HepG2 (cell line): ENCODE measurements around the gene NEGR1. TPM values are rescaled to one million over a fixed set of nuclear protein-coding genes. Genes with fewer than 3 reads are reported as not detected.

Experiments
- ATAC-seq: fragments of 200-7000 bp; cut with Tn5 transposase; 3 replicates; pipeline ENCODE4 v1.9.1; 2020; ENCODE audit warnings: mild to moderate bottlenecking, moderate library complexity
- BruUV-seq: library from RNA; stranded (reverse); fragments of 400-500 nt; replicated peaks from 2 replicates; lab custom pipeline; 2021; lab: Mats Ljungman, UMichigan
- CTCF ChIA-PET: fragments of 300-600 bp; formaldehyde crosslinking; extraction: SDS; loops from one replicate; lab custom pipeline; 2021; ENCODE audit warnings: low total read pairs, inconsistent platforms, low intra/inter-chr PET ratio; lab: Yijun Ruan, JAX
- POLR2A ChIA-PET: fragments of 350-600 bp; sonication (Branson Sonifier 250); formaldehyde crosslinking; loops from one replicate; lab custom pipeline; 2020; ENCODE audit warnings: antibody characterized with exemption, inconsistent platforms; lab: Yijun Ruan, JAX
- DNase-seq: peaks from one replicate; pipeline ENCODE4 v3.0.0-alpha.2; 2015; ENCODE audit warnings: low spot score
- FAIRE-seq: peaks from 3 replicates; lab custom pipeline; 2011; peaks lifted over from hg19 to GRCh38; lab: Jason Lieb, UNC
- H2AFZ ChIP-seq: one replicate; pipeline ENCODE4 v1.6.1; 2011; ENCODE audit warnings: low read length, inconsistent platforms
- H3K27ac ChIP-seq: fragments of 300-600 bp; 3 replicates; pipeline ENCODE4 v1.8.0; 2011; ENCODE audit warnings: mixed run types, mild to moderate bottlenecking, mixed read lengths, low read length, inconsistent platforms; ENCODE audit not compliant: insufficient read depth; ENCODE audit errors: extremely low read length
- H3K27me3 ChIP-seq, 2 experiments: fragments of 200-600 bp in 1 of 2; 2 replicates in 1 of 2; 3 replicates in 1 of 2; pipeline versions ENCODE4 v1.6.0 to v1.8.0; 2011; ENCODE audit warnings: low read length in 2 of 2, mild to moderate bottlenecking in 2 of 2, moderate library complexity in 2 of 2, inconsistent platforms in 1 of 2; ENCODE audit not compliant: insufficient read depth in 2 of 2, control insufficient read depth in 1 of 2
- H3K36me3 ChIP-seq, 2 experiments: fragments of 200-600 bp in 1 of 2; replicated peaks in 1 of 2; 2 replicates in 1 of 2; 3 replicates in 1 of 2; pipeline versions ENCODE4 v1.5.1 to v1.8.0; 2011; ENCODE audit warnings: low read length in 2 of 2, inconsistent platforms in 1 of 2; ENCODE audit not compliant: insufficient read depth in 2 of 2, control insufficient read depth in 1 of 2
- H3K4me1 ChIP-seq: 2 replicates; pipeline ENCODE4 v1.5.1; 2012; ENCODE audit warnings: low read length, inconsistent platforms; ENCODE audit not compliant: insufficient read depth
- H3K4me2 ChIP-seq: 2 replicates; pipeline ENCODE4 v1.6.0; 2011; ENCODE audit warnings: low read depth, low read length, inconsistent platforms
- H3K4me3 ChIP-seq, 3 experiments: fragments of 200-600 bp in 1 of 3; sonication (generic), shearing (Covaris generic) in 1 of 3; replicated peaks in 1 of 3; 2 replicates each; pipeline ENCODE4 v1.5.1; 2011 to 2016; ENCODE audit warnings: low read length in 3 of 3, inconsistent platforms in 2 of 3, low read depth in 2 of 3, mild to moderate bottlenecking in 2 of 3, control low read depth in 1 of 3, mixed read lengths in 1 of 3; ENCODE audit not compliant: insufficient read depth in 1 of 3
- H3K79me2 ChIP-seq: one replicate; pipeline ENCODE4 v1.6.1; 2011; ENCODE audit warnings: low read length, inconsistent platforms; ENCODE audit not compliant: insufficient read depth
- H3K9ac ChIP-seq: 2 replicates; pipeline ENCODE4 v1.6.0; 2011; ENCODE audit warnings: mild to moderate bottlenecking, low read depth, low read length, inconsistent platforms; ENCODE audit not compliant: insufficient read depth
- H3K9me3 ChIP-seq: 2 replicates; pipeline ENCODE4 v1.5.1; 2012; ENCODE audit warnings: mild to moderate bottlenecking, low read length
- H4K20me1 ChIP-seq: 2 replicates; pipeline ENCODE4 v1.6.0; 2011; ENCODE audit warnings: inconsistent platforms, mild to moderate bottlenecking, low read length, moderate library complexity; ENCODE audit not compliant: insufficient read depth
- NFE2L1 ChIP-seq: sonication (generic); formaldehyde crosslinking; IDR thresholded peaks from 2 replicates; pipeline ENCODE4 v1.4.0; 2020; ENCODE audit warnings: missing genetic modification reagents, mild to moderate bottlenecking, borderline replicate concordance
- PCBP1 ChIP-seq: fragments of 200-400 bp; formaldehyde crosslinking; IDR thresholded peaks from 2 replicates; pipeline ENCODE4 v1.6.1; 2017; ENCODE audit warnings: mild to moderate bottlenecking, low read depth, low read length, borderline replicate concordance
- RELA ChIP-seq: sonication (generic); formaldehyde crosslinking; IDR thresholded peaks from 2 replicates; pipeline ENCODE4 v1.4.0; 2020; ENCODE audit warnings: missing genetic modification reagents
- RXRB ChIP-seq: IDR thresholded peaks from 2 replicates; pipeline ENCODE4 v1.6.1; 2016; ENCODE audit warnings: borderline replicate concordance, missing genetic modification reagents, missing compliant biosample characterization
- SAFB2 ChIP-seq: sonication (generic); formaldehyde crosslinking; IDR thresholded peaks from 2 replicates; pipeline ENCODE4 v1.5.1; 2020; ENCODE audit warnings: missing genetic modification reagents, low read depth, mild to moderate bottlenecking, borderline replicate concordance
- ZNF256 ChIP-seq: sonication (generic); formaldehyde crosslinking; conservative IDR thresholded peaks from 2 replicates; pipeline ENCODE4 v1.4.0; 2020; ENCODE audit warnings: missing genetic modification reagents
- ZNF570 ChIP-seq: sonication (generic); formaldehyde crosslinking; IDR thresholded peaks from 2 replicates; pipeline ENCODE4 v1.4.0; 2020; ENCODE audit warnings: mild to moderate bottlenecking, missing genetic modification reagents, borderline replicate concordance
- ZNF749 ChIP-seq: sonication (generic); formaldehyde crosslinking; IDR thresholded peaks from 2 replicates; pipeline ENCODE4 v1.8.0; 2022; ENCODE audit warnings: mild to moderate bottlenecking, missing genetic modification reagents, moderate library complexity, borderline replicate concordance
- WGBS: methylation state at CpG from one replicate; pipeline ENCODE4 v1.1.6; 2017; ENCODE audit warnings: low lambda C conversion rate; 5-methylcytosine and 5-hydroxymethylcytosine counted together
- in situ Hi-C: cut with HindIII; loops from 2 replicates; pipeline ENCODE4 v1.10.0; 2017; ENCODE audit warnings: low pct_unique_long_range_greater_than_20kb; ENCODE audit not compliant: extremely low pct_ligation_motif_present
- intact Hi-C: fragments of 100-400 bp; cut with micrococcal nuclease; formaldehyde crosslinking; loops from one replicate; pipeline ENCODE4 v1.10.0; 2022; ENCODE audit not compliant: unreplicated experiment
- polyA plus RNA-seq, 8 experiments: library from polyadenylated mRNA; depleted of rRNA in 3 of 8; stranded (reverse) in 7 of 8; unstranded in 1 of 8; fragments of >200 nt; fragmentation: Illumina TruSeq in 4 of 8; extraction: Trizol in 4 of 8; gene quantifications; 2 replicates each; pipeline versions ENCODE4 v1.2.1 to v1.2.3, GENCODE V29; 2011 to 2016; ENCODE audit warnings: low read depth in 4 of 8, missing spikeins in 1 of 8, mixed read lengths in 1 of 8; ENCODE audit not compliant: insufficient read depth in 1 of 8
- total RNA-seq, 5 experiments: library from RNA; depleted of rRNA; stranded (reverse); fragments of >200 nt; fragmentation: Illumina TruSeq; extraction: Trizol; gene quantifications; 2 replicates each; pipeline ENCODE4 v1.2.3, GENCODE V29; 2016; ENCODE audit warnings: low read depth in 1 of 5
- TF ChIP-seq, protein P1 (sequence below), 2 experiments: sonication (generic) in 1 of 2; formaldehyde crosslinking in 1 of 2; IDR thresholded peaks; 2 replicates each; pipeline versions ENCODE4 v1.6.1 to v1.9.0; 2014 to 2022; ENCODE audit warnings: antibody characterized with exemption in 1 of 2, borderline replicate concordance in 1 of 2, inconsistent platforms in 1 of 2, low read depth in 1 of 2, missing genetic modification reagents in 1 of 2
- TF ChIP-seq, protein P2 (sequence below): sonication (generic); formaldehyde crosslinking; conservative IDR thresholded peaks from 2 replicates; pipeline ENCODE4 v1.4.0; 2020; ENCODE audit warnings: missing genetic modification reagents

The NEGR1 gene
- total and polyA plus RNA-seq, 2 of the 13 experiments (the other 11 are each of a cell fraction or from before 2014, with no cell fraction given) = not detected

DNA sequence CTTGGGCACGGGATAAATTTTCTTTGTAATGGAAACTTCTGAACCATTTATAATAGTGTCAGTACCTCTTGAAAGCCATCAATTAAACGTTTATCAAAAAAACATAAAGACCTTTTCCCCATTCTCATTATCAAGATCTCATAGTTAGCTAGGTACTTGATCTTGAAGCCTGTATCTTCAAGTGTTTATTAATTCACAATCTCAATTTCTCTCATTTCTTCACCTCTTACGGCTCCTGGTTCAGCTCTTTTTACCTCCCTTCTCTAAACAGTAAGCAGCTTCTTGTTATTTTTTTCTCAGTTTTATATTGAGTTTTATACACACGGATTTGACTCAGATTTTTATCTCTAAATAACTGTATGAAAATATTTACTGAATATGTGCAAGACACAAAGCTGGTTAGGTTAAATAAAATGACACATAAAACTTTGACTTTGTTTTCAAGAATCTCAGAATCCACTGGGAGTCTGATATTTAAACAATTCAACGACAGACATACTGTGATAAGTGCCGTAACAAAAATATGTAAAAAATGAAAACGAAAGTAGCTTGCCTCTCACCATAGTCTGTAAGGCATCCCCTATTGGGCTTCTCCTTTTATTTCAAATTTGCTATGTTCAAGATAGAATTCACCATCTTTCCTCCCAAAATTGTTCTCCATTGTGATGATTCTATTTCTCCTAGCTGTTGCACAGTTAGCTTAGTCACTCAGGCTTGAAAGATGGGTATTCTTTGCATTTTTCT lies 789.9 kb downstream of the NEGR1 start:
- intact Hi-C loops = no loop called here
- TF ChIP-seq RXRB (no peak), SAFB2 (CRISPR knock-in tag) (no peak), PCBP1 (no peak), ZNF256 (CRISPR knock-in tag) (no peak), ZNF570 (CRISPR knock-in tag) (no peak), NFE2L1 (no peak), RELA (no peak), ZNF749 (no peak)
- TF ChIP-seq, protein P1, sequence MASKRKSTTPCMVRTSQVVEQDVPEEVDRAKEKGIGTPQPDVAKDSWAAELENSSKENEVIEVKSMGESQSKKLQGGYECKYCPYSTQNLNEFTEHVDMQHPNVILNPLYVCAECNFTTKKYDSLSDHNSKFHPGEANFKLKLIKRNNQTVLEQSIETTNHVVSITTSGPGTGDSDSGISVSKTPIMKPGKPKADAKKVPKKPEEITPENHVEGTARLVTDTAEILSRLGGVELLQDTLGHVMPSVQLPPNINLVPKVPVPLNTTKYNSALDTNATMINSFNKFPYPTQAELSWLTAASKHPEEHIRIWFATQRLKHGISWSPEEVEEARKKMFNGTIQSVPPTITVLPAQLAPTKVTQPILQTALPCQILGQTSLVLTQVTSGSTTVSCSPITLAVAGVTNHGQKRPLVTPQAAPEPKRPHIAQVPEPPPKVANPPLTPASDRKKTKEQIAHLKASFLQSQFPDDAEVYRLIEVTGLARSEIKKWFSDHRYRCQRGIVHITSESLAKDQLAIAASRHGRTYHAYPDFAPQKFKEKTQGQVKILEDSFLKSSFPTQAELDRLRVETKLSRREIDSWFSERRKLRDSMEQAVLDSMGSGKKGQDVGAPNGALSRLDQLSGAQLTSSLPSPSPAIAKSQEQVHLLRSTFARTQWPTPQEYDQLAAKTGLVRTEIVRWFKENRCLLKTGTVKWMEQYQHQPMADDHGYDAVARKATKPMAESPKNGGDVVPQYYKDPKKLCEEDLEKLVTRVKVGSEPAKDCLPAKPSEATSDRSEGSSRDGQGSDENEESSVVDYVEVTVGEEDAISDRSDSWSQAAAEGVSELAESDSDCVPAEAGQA (IDR thresholded peaks at IDR 0.05; ENCODE audit: low read depth) = no peak
- TF ChIP-seq, protein P1 (CRISPR knock-in tag; IDR thresholded peaks at IDR 0.05; ENCODE audit: borderline replicate concordance) = no peak
- TF ChIP-seq, protein P2, sequence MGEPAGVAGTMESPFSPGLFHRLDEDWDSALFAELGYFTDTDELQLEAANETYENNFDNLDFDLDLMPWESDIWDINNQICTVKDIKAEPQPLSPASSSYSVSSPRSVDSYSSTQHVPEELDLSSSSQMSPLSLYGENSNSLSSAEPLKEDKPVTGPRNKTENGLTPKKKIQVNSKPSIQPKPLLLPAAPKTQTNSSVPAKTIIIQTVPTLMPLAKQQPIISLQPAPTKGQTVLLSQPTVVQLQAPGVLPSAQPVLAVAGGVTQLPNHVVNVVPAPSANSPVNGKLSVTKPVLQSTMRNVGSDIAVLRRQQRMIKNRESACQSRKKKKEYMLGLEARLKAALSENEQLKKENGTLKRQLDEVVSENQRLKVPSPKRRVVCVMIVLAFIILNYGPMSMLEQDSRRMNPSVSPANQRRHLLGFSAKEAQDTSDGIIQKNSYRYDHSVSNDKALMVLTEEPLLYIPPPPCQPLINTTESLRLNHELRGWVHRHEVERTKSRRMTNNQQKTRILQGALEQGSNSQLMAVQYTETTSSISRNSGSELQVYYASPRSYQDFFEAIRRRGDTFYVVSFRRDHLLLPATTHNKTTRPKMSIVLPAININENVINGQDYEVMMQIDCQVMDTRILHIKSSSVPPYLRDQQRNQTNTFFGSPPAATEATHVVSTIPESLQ (CRISPR knock-in tag) = no peak

More for the DNA sequence above, 789.9 kb downstream of the NEGR1 start:
- Histone ChIP-seq H3K27me3 (no peaks in the 10 kb centered on the region), H3K9ac (no peak overlapping the region), H4K20me1 (no peaks in the 10 kb centered on the region), H2AFZ (no peak overlapping the region), H3K36me3 (no peaks in the 10 kb centered on the region), H3K4me3 (no peak overlapping the region), H3K27ac (no peak overlapping the region), H3K4me1 (no peaks in the 10 kb centered on the region), H3K79me2 (no peaks in the 10 kb centered on the region), H3K4me2 (no peak overlapping the region), H3K9me3 (peaks cover 20% of the 10 kb centered on the region)
- in situ Hi-C loops = no loop called here
- DNase-seq = no peak
- WGBS = 7% methylated on average over 7 of the region's 7 CpGs
- no peak for ATAC-seq
- no peak for FAIRE-seq
- CTCF ChIA-PET = no interaction called here
- POLR2A ChIA-PET = no interaction called here
- no TSS peak for BruUV-seq
